SK-N-SH (cell line): ENCODE results near the gene CLSTN2.

Source experiments
- RFX5 ChIP-seq: IDR thresholded peaks from 2 replicates; pipeline ENCODE4 v1.6.1; 2012; ENCODE audit warnings: mild to moderate bottlenecking, improper control_type of control experiment, low read length
- RXRA ChIP-seq: IDR thresholded peaks from 2 replicates; pipeline ENCODE4 v1.4.0; 2012; ENCODE audit warnings: low read depth, mild to moderate bottlenecking, borderline replicate concordance
- SIN3A ChIP-seq: IDR thresholded peaks from 2 replicates; pipeline ENCODE4 v1.6.1; 2012; ENCODE audit warnings: low read depth, mild to moderate bottlenecking, low read length, moderate library complexity, borderline replicate concordance
- YY1 ChIP-seq: IDR thresholded peaks from 2 replicates; pipeline ENCODE4 v1.4.0; 2012; ENCODE audit warnings: low read depth, mild to moderate bottlenecking
- TF ChIP-seq, protein P1 (sequence below): fragments of 200-600 bp; sonication (generic); IDR thresholded peaks from 2 replicates; pipeline ENCODE4 v1.6.1; 2017; ENCODE audit warnings: antibody characterized with exemption, mild to moderate bottlenecking, moderate library complexity
- TF ChIP-seq, protein P2 (sequence below): IDR thresholded peaks from 2 replicates; pipeline ENCODE4 v1.4.0; 2012; ENCODE audit warnings: low read depth, borderline replicate concordance

DNA sequence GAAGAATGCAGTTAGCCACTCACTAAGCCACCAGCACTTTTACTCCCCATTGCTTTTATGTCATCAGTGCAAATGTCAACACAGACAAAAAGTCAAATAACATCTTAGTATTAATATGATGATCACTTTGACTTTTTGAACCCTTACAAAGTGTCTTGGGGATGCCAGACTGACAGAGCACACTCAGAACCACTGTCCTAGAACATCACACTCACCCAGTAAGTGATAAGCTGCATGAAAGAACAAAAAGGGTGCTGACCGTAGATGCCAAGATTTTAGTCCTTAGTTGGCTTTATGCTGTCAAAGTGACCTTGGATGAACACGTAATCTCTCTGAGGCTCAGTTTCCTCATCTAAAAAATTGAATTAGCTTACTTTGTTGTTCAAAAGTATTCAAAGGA lies 463.4 kb downstream of the CLSTN2 start:
- TF ChIP-seq, protein P1, sequence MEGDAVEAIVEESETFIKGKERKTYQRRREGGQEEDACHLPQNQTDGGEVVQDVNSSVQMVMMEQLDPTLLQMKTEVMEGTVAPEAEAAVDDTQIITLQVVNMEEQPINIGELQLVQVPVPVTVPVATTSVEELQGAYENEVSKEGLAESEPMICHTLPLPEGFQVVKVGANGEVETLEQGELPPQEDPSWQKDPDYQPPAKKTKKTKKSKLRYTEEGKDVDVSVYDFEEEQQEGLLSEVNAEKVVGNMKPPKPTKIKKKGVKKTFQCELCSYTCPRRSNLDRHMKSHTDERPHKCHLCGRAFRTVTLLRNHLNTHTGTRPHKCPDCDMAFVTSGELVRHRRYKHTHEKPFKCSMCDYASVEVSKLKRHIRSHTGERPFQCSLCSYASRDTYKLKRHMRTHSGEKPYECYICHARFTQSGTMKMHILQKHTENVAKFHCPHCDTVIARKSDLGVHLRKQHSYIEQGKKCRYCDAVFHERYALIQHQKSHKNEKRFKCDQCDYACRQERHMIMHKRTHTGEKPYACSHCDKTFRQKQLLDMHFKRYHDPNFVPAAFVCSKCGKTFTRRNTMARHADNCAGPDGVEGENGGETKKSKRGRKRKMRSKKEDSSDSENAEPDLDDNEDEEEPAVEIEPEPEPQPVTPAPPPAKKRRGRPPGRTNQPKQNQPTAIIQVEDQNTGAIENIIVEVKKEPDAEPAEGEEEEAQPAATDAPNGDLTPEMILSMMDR, result no peak
- TF ChIP-seq SIN3A, result no peak
- TF ChIP-seq, protein P2, sequence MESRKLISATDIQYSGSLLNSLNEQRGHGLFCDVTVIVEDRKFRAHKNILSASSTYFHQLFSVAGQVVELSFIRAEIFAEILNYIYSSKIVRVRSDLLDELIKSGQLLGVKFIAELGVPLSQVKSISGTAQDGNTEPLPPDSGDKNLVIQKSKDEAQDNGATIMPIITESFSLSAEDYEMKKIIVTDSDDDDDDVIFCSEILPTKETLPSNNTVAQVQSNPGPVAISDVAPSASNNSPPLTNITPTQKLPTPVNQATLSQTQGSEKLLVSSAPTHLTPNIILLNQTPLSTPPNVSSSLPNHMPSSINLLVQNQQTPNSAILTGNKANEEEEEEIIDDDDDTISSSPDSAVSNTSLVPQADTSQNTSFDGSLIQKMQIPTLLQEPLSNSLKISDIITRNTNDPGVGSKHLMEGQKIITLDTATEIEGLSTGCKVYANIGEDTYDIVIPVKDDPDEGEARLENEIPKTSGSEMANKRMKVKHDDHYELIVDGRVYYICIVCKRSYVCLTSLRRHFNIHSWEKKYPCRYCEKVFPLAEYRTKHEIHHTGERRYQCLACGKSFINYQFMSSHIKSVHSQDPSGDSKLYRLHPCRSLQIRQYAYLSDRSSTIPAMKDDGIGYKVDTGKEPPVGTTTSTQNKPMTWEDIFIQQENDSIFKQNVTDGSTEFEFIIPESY, result no peak
- no peak for TF ChIP-seq YY1
- no peak for TF ChIP-seq RXRA
- TF ChIP-seq RFX5, result no peak
